Activated naive CD4-positive, alpha-beta T cell treated with anti-CD3 and anti-CD28 coated beads, Interleukin-2, amount 10 ng/mL, durations not matched to agents 7 days and 5 days (primary cell): Measurements from ENCODE around the gene RHOF.
A peak's percentile ranks its signal among the peaks of the same experiment; 100 is the strongest.

Source experiments
- CTCF ChIA-PET: fragments of 350-600 bp; sonication (Branson Sonifier 250); formaldehyde crosslinking; loops from one replicate; lab custom pipeline; 2021; ENCODE audit warnings: antibody characterized with exemption; lab: Charles Lee
- DNase-seq: peaks from one replicate; pipeline ENCODE4 v3.0.0-alpha.2; 2020
- H3K27ac Mint-ChIP-seq: one replicate; pipeline ENCODE4 v1.8.0; 2021; ENCODE audit warnings: mild to moderate bottlenecking, moderate library complexity, mixed read lengths
- H3K27me3 Mint-ChIP-seq: one replicate; pipeline ENCODE4 v1.8.0; 2021; ENCODE audit warnings: mild to moderate bottlenecking, mixed read lengths
- H3K36me3 Mint-ChIP-seq: one replicate; pipeline ENCODE4 v1.8.0; 2021; ENCODE audit warnings: mixed read lengths
- H3K4me1 Mint-ChIP-seq: one replicate; pipeline ENCODE4 v1.8.0; 2021; ENCODE audit warnings: mixed read lengths
- H3K4me3 Mint-ChIP-seq: one replicate; pipeline ENCODE4 v1.8.0; 2021; ENCODE audit warnings: mild to moderate bottlenecking, moderate library complexity, mixed read lengths
- H3K9me3 Mint-ChIP-seq: one replicate; pipeline ENCODE4 v1.8.0; 2021; ENCODE audit warnings: mixed read lengths

The RHOF gene

GRCh38 chr12:121812921-121813896, 19.7 kb upstream of the RHOF start:
- peak overlapping the region; percentile 87 for H3K27ac Mint-ChIP-seq
- no peaks in the 10 kb centered on the region for H3K27me3 Mint-ChIP-seq
- peak overlapping the region; percentile 74 for H3K4me3 Mint-ChIP-seq
- no peaks in the 10 kb centered on the region for H3K9me3 Mint-ChIP-seq
- CTCF ChIA-PET = interaction anchor here (1.3 to 16.5 kb wide), 4 partner anchors 16 to 124 kb away, joined by 3 to 575 read pairs (median 4); partner anchors contain the start of genes PSMD9, RHOF and SETD1B
- peaks cover 55% of the 10 kb centered on the region for H3K36me3 Mint-ChIP-seq
- peak; percentile 50 for DNase-seq
- peaks cover 49% of the 10 kb centered on the region for H3K4me1 Mint-ChIP-seq

GRCh38 chr12:121812320-121812871, 18.9 kb upstream of the RHOF start:
- Mint-ChIP-seq H3K9me3 (no peaks in the 10 kb centered on the region), H3K4me3 (peak overlapping the region; percentile 74), H3K4me1 (peaks cover 56% of the 10 kb centered on the region), H3K27me3 (no peaks in the 10 kb centered on the region), H3K36me3 (peaks cover 53% of the 10 kb centered on the region), H3K27ac (peak overlapping the region; percentile 87)
- peak; percentile 58 for DNase-seq
- CTCF ChIA-PET = interaction anchor here (0.9 to 16.5 kb wide), 13 partner anchors 15 to 123 kb away, joined by 3 to 575 read pairs (median 4); partner anchors contain the start of genes PSMD9, RHOF and SETD1B

- Mint-ChIP-seq H3K4me1 (peaks cover 63% of the 10 kb centered on the region), H3K27me3 (no peaks in the 10 kb centered on the region), H3K9me3 (no peaks in the 10 kb centered on the region), H3K36me3 (peaks cover 53% of the 10 kb centered on the region), H3K4me3 (peak overlapping the region; percentile 74), H3K27ac (peak overlapping the region; percentile 87)
- peak; percentile 74 for DNase-seq
- CTCF ChIA-PET = interaction anchor here (0.6 to 16.5 kb wide), 15 partner anchors 14 to 931 kb away, joined by 3 to 575 read pairs (median 4); partner anchors contain the start of genes PSMD9, RHOF and SETD1B
Measured at GRCh38 chr12:121811434-121812319, 18.2 kb upstream of the RHOF start.

GRCh38 chr12:121810833-121811433, 17.4 kb upstream of the RHOF start:
- peak overlapping the region; percentile 74 for H3K4me3 Mint-ChIP-seq
- no peaks in the 10 kb centered on the region for H3K9me3 Mint-ChIP-seq
- DNase-seq = no peak
- H3K27me3 Mint-ChIP-seq = no peaks in the 10 kb centered on the region
- H3K27ac Mint-ChIP-seq = peak overlapping the region; percentile 84
- CTCF ChIA-PET = interaction anchor here (1.1 to 16.5 kb wide), 10 partner anchors 14 to 92 kb away, joined by 3 to 575 read pairs (median 6); partner anchors contain the start of genes PSMD9, RHOF and SETD1B
- peaks cover 54% of the 10 kb centered on the region for H3K36me3 Mint-ChIP-seq
- H3K4me1 Mint-ChIP-seq = peaks cover 70% of the 10 kb centered on the region

GRCh38 chr12:121810234-121810817, 16.8 kb upstream of the RHOF start:
- H3K27me3 Mint-ChIP-seq = no peaks in the 10 kb centered on the region
- CTCF ChIA-PET = interaction anchor here (1.1 to 16.5 kb wide), 6 partner anchors 13 to 78 kb away, joined by 5 to 575 read pairs (median 8); partner anchors contain the start of genes PSMD9, RHOF and SETD1B
- no peak overlapping the region for H3K4me3 Mint-ChIP-seq
- H3K4me1 Mint-ChIP-seq = peaks cover 73% of the 10 kb centered on the region
- peaks cover 54% of the 10 kb centered on the region for H3K36me3 Mint-ChIP-seq
- H3K9me3 Mint-ChIP-seq = no peaks in the 10 kb centered on the region
- no peak for DNase-seq
- H3K27ac Mint-ChIP-seq = no peak overlapping the region

GRCh38 chr12:121809712-121810116, 16.2 kb upstream of the RHOF start:
- peaks cover 55% of the 10 kb centered on the region for H3K36me3 Mint-ChIP-seq
- peak overlapping the region; percentile 11 for H3K27ac Mint-ChIP-seq
- DNase-seq = no peak
- CTCF ChIA-PET = interaction anchor here (3.4 to 16.5 kb wide), 2 partner anchors 12 to 36 kb away, joined by 17 to 575 read pairs; partner anchors contain the start of genes RHOF and SETD1B
- no peak overlapping the region for H3K4me3 Mint-ChIP-seq
- peaks cover 71% of the 10 kb centered on the region for H3K4me1 Mint-ChIP-seq
- no peaks in the 10 kb centered on the region for H3K27me3 Mint-ChIP-seq
- no peaks in the 10 kb centered on the region for H3K9me3 Mint-ChIP-seq

- CTCF ChIA-PET = interaction anchor here (16.5 kb wide), 1 partner anchor 11 kb away, joined by 575 read pairs; the partner anchor contains the start of genes RHOF and SETD1B
- H3K4me3 Mint-ChIP-seq = no peak overlapping the region
- H3K9me3 Mint-ChIP-seq = no peaks in the 10 kb centered on the region
- H3K27ac Mint-ChIP-seq = peak overlapping the region; percentile 24
- no peaks in the 10 kb centered on the region for H3K27me3 Mint-ChIP-seq
- DNase-seq = no peak
- peaks cover 53% of the 10 kb centered on the region for H3K36me3 Mint-ChIP-seq
- H3K4me1 Mint-ChIP-seq = peaks cover 68% of the 10 kb centered on the region
Measured at GRCh38 chr12:121808623-121809022, 15.1 kb upstream of the RHOF start.

GRCh38 chr12:121807642-121808347, 14.3 kb upstream of the RHOF start:
- H3K4me3 Mint-ChIP-seq = peak overlapping the region; percentile 94
- H3K4me1 Mint-ChIP-seq = peaks cover 60% of the 10 kb centered on the region
- CTCF ChIA-PET = interaction anchor here (0.8 to 16.5 kb wide), 2 partner anchors 10 to 23 kb away, joined by 3 to 575 read pairs; partner anchors contain the start of genes RHOF and SETD1B
- no peaks in the 10 kb centered on the region for H3K9me3 Mint-ChIP-seq
- H3K36me3 Mint-ChIP-seq = peaks cover 51% of the 10 kb centered on the region
- DNase-seq = no peak
- H3K27me3 Mint-ChIP-seq = no peaks in the 10 kb centered on the region
- H3K27ac Mint-ChIP-seq = peak overlapping the region; percentile 14

- CTCF ChIA-PET = interaction anchor here (0.8 to 16.5 kb wide), 3 partner anchors 9 to 82 kb away, joined by 3 to 575 read pairs (median 3); partner anchors contain the start of genes PSMD9, RHOF and SETD1B
- Mint-ChIP-seq H3K27ac (peak overlapping the region; percentile 89), H3K4me3 (peak overlapping the region; percentile 94), H3K36me3 (peaks cover 51% of the 10 kb centered on the region), H3K9me3 (no peaks in the 10 kb centered on the region), H3K4me1 (peaks cover 53% of the 10 kb centered on the region), H3K27me3 (no peaks in the 10 kb centered on the region)
- no peak for DNase-seq
Measured at GRCh38 chr12:121806546-121807423, 13.3 kb upstream of the RHOF start.

GRCh38 chr12:121806009-121806545, 12.6 kb upstream of the RHOF start:
- Mint-ChIP-seq H3K27me3 (peaks cover 3% of the 10 kb centered on the region), H3K36me3 (peaks cover 56% of the 10 kb centered on the region), H3K9me3 (no peaks in the 10 kb centered on the region), H3K4me1 (peaks cover 46% of the 10 kb centered on the region), H3K4me3 (peak overlapping the region; percentile 94), H3K27ac (peak overlapping the region; percentile 89)
- CTCF ChIA-PET = interaction anchor here (1.3 to 16.5 kb wide), 2 partner anchors 9 to 83 kb away, joined by 3 to 575 read pairs; partner anchors contain the start of genes PSMD9, RHOF and SETD1B
- peak; percentile 52 for DNase-seq
